A673 (cell line): ENCODE data around the gene YWHAH.

Source experiments
- CTCF ChIP-seq: fragments of 300-800, 200-600 bp; sonication (generic); conservative IDR thresholded peaks from 2 replicates; pipeline ENCODE4 v1.5.1; 2017; ENCODE audit warnings: low read depth, mild to moderate bottlenecking, antibody characterized with exemption, low read length, moderate library complexity, mixed read lengths
- EZH2 ChIP-seq: fragments of 200-600 bp; sonication (generic); IDR thresholded peaks from 2 replicates; pipeline ENCODE4 v1.6.1; 2017; ENCODE audit warnings: borderline replicate concordance, low read depth, mild to moderate bottlenecking, mixed read lengths, antibody characterized with exemption, low read length; ENCODE audit not compliant: poor library complexity, severe bottlenecking

GRCh38 chr22:31952472-31952871 lies 8.1 kb downstream of the YWHAH start:
- TF ChIP-seq CTCF (no peak), EZH2 (no peak)
